Superior temporal gyrus (tissue), 1 donor: ENCODE data around the gene ABTB1.
"Not testable (repeated sequence)": the region's sequence is repeated elsewhere in the genome, so short reads cannot be mapped to it uniquely, and the experiment has no call there.

Source experiments
- DNase-seq: peaks from one replicate; pipeline ENCODE4 v3.0.0-alpha.2; 2016; ENCODE audit errors: extremely low spot score

The ABTB1 gene

GRCh38 chr3:127688022-127688415, 15.3 kb downstream of the ABTB1 start:
- no peak for DNase-seq

- DNase-seq: peak; percentile 74
Observed at GRCh38 chr3:127688416-127689265, 15.9 kb downstream of the ABTB1 start.

GRCh38 chr3:127689266-127689860, 16.6 kb downstream of the ABTB1 start:
- no peak for DNase-seq

- DNase-seq: no peak
Observed at GRCh38 chr3:127690106-127690505, 17.4 kb downstream of the ABTB1 start.

- DNase-seq: no peak
Observed at GRCh38 chr3:127690823-127691452, 18.2 kb downstream of the ABTB1 start.

GRCh38 chr3:127691489-127691888, 18.7 kb downstream of the ABTB1 start:
- no peak for DNase-seq

- DNase-seq: no peak
Observed at GRCh38 chr3:127691974-127692373, 19.2 kb downstream of the ABTB1 start.

- DNase-seq: no peak
Observed at GRCh38 chr3:127692501-127693335, 20.0 kb downstream of the ABTB1 start.

- DNase-seq: no peak
Observed at GRCh38 chr3:127693336-127693843, 20.6 kb downstream of the ABTB1 start.

- no peak for DNase-seq
Observed at GRCh38 chr3:127694467-127695215, 21.9 kb downstream of the ABTB1 start.

GRCh38 chr3:127697551-127698240, 24.9 kb downstream of the ABTB1 start:
- peak; percentile 96 for DNase-seq

- no peak for DNase-seq
Observed at GRCh38 chr3:127698286-127698685, 25.5 kb downstream of the ABTB1 start.

- DNase-seq: no peak
Observed at GRCh38 chr3:127698691-127699415, 26.1 kb downstream of the ABTB1 start.

- DNase-seq: no peak
Observed at GRCh38 chr3:127699416-127700300, 26.9 kb downstream of the ABTB1 start.

- no peak for DNase-seq
Observed at GRCh38 chr3:127700406-127700805, 27.7 kb downstream of the ABTB1 start.

GRCh38 chr3:127701280-127701911, 28.6 kb downstream of the ABTB1 start:
- no peak for DNase-seq

- DNase-seq: no peak
Observed at GRCh38 chr3:127702151-127702578, 29.4 kb downstream of the ABTB1 start.

- not testable (repeated sequence) for DNase-seq
Observed at GRCh38 chr3:127704840-127705239, 32.1 kb downstream of the ABTB1 start.
